Lower leg skin (tissue), 4 donors: ENCODE data around the gene SLC13A5. TPM values are rescaled to one million over a fixed set of nuclear protein-coding genes. Genes with fewer than 3 reads are reported as not detected.

Source experiments
- DNase-seq, 2 donors: peaks; one replicate each; pipeline ENCODE4 v3.0.0-alpha.2; 2019; ENCODE audit warnings: low spot score in 2 of 2
- H3K4me3 ChIP-seq: fragments of 200-600 bp; sonication (generic); 2 replicates; pipeline ENCODE4 v1.5.1; 2017; ENCODE audit warnings: mild to moderate bottlenecking, low read depth; ENCODE audit not compliant: poor library complexity, severe bottlenecking
- POLR2A ChIP-seq, 2 donors: fragments of 450-650 bp; IDR thresholded peaks; one replicate each; pipeline ENCODE4 v1.6.1; 2016 to 2017; ENCODE audit warnings: antibody characterized with exemption in 2 of 2, mild to moderate bottlenecking in 1 of 2, moderate library complexity in 1 of 2
- WGBS, 2 donors: methylation state at CpG; one replicate each; pipeline ENCODE4 v1.1.5; 2018; 5-methylcytosine and 5-hydroxymethylcytosine counted together
- intact Hi-C: fragments of 100-400 bp; cut with DNase I; formaldehyde crosslinking; loops from one replicate; pipeline ENCODE4 v1.15.0; 2023; ENCODE audit warnings: low total_unique reads
- microRNA-seq, 2 donors: library from miRNA; unstranded; fragments of <30 nt; microRNA quantifications; one replicate each; pipeline ENCODE4, GENCODE V29; 2016; ENCODE audit warnings: borderline replicate concordance in 2 of 2, borderline number of aligned reads in 1 of 2
- total RNA-seq, 4 donors: library from RNA; depleted of rRNA; stranded (reverse); fragments of >200 nt; gene quantifications; one replicate each; pipeline ENCODE4 v1.1.0, GENCODE V29; 2016
- TF ChIP-seq, protein P1 (sequence below), 3 donors: fragments of 450-650 bp; IDR thresholded peaks; one replicate each; pipeline ENCODE4 v1.5.1; 2016; ENCODE audit warnings: antibody characterized with exemption in 3 of 3, mild to moderate bottlenecking in 3 of 3, moderate library complexity in 2 of 3

The SLC13A5 gene
- total RNA-seq, 4 donors from 2014 or later = not detected

- WGBS, 2 donors = 66 to 74% methylated on average over 24 of the region's 24 CpGs
- TF ChIP-seq, protein P1, sequence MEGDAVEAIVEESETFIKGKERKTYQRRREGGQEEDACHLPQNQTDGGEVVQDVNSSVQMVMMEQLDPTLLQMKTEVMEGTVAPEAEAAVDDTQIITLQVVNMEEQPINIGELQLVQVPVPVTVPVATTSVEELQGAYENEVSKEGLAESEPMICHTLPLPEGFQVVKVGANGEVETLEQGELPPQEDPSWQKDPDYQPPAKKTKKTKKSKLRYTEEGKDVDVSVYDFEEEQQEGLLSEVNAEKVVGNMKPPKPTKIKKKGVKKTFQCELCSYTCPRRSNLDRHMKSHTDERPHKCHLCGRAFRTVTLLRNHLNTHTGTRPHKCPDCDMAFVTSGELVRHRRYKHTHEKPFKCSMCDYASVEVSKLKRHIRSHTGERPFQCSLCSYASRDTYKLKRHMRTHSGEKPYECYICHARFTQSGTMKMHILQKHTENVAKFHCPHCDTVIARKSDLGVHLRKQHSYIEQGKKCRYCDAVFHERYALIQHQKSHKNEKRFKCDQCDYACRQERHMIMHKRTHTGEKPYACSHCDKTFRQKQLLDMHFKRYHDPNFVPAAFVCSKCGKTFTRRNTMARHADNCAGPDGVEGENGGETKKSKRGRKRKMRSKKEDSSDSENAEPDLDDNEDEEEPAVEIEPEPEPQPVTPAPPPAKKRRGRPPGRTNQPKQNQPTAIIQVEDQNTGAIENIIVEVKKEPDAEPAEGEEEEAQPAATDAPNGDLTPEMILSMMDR (IDR thresholded peaks at IDR 0.05) = no peak
- TF ChIP-seq POLR2A (IDR thresholded peaks at IDR 0.05) = no peak
- no peak for DNase-seq
- intact Hi-C loops = no loop called here
- no peak overlapping the region for H3K4me3 ChIP-seq
Measured at GRCh38 chr17:6638046-6638908, 74.9 kb downstream of the SLC13A5 start.

DNA sequence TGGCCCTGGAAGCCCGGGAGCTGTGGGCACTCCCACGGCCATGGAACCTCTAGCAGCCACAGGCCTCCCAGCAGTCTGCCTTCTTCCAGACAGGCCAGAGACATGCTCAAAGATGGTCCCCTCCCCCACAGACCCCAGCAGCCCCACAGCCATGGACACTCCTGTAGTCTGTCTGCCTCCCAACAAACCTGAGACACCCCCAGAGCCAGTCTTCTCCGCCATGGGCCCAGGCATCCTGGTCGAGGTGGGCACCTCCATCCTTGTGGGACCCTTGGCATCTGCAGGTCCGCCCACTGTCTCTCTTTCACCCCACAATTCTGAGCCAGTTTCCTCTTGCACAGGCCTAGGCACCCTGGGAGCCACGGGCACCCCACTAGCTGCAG is 75.7 kb downstream of the SLC13A5 start:
- no peak for DNase-seq
- 86 to 95% methylated on average over 6 of the region's 6 CpGs for WGBS, 2 donors
- H3K4me3 ChIP-seq = no peak overlapping the region
- TF ChIP-seq, protein P1 (IDR thresholded peaks at IDR 0.05) = no peak
- no peak for TF ChIP-seq POLR2A (IDR thresholded peaks at IDR 0.05)
- intact Hi-C loops = no loop called here

DNA sequence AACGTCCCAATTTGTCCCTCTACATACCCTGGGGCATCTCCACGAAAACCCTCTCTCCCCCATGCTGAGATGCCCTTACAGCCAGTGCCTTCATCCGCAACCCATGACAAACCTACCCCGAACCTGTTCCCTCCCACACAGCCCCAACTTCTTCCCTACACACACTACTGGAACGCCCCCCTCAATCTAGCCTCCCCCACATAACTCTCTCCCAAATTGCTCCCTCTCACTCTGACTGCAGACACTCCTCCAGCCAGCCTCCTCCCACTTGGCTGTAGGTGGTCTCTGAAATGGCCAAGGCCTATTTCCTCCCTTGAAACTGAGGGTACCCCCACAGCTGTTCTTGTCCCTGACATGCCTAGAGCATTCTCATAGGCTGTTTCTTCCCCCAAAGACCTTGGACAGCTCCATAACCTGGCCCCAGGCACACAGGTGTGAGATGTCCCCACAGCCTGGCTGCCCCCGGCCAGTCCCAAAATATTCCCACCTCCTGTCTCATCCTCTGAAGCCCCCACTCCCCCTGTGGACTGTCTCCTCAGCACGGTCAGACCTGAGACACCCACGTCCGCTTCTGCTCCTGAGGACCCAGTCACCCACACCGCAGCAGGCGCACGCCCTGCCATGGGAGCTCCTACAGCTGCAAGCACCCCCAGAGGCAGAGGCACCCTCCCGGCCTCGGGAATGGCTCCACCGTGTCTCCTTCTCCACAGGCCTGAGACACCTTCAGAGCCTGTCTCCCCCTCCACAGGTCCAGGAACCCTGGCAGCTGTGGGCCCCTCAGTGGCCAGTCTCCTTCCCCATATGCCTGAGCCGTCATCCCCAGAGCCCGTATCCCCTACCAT is 76.3 kb downstream of the SLC13A5 start:
- 90 to 92% methylated on average over 17 of the region's 17 CpGs for WGBS, 2 donors
- intact Hi-C loops = no loop called here
- DNase-seq = no peak
- no peak overlapping the region for H3K4me3 ChIP-seq
- TF ChIP-seq, protein P1 (IDR thresholded peaks at IDR 0.05) = no peak
- TF ChIP-seq POLR2A (IDR thresholded peaks at IDR 0.05) = no peak

GRCh38 chr17:6636105-6636504 is 77.1 kb downstream of the SLC13A5 start:
- H3K4me3 ChIP-seq = no peak overlapping the region
- TF ChIP-seq, protein P1 (IDR thresholded peaks at IDR 0.05) = no peak
- TF ChIP-seq POLR2A (IDR thresholded peaks at IDR 0.05) = no peak
- DNase-seq = no peak
- intact Hi-C loops = no loop called here
- 63 to 67% methylated on average over 2 of the region's 2 CpGs for WGBS, 2 donors

Small RNA genes lying within 50 kb of the gene (microRNA-seq; reads per million reads assigned to microRNA genes)
- gene MIR4520-1 (0 reads per million in 2 donors), gene MIR4520-2 (0 reads per million in 2 donors)

Other genes starting within 250 kb of the SLC13A5 start
- gene PITPNM3, start 156.8 kb downstream of the SLC13A5 start, total RNA-seq = 10 to 100 TPM; 11.9 to 19.5 (median 16.3) TPM
- gene KIAA0753, start 72.7 kb downstream of the SLC13A5 start, total RNA-seq = 10 to 100 TPM in 3 of 4 donors, 1 to 10 TPM in 1; 8.1 to 19.6 (median 13.8) TPM
- gene TXNDC17, start 72.3 kb downstream of the SLC13A5 start, total RNA-seq = 100 to 1,000 TPM in 2 of 4 donors, 10 to 100 TPM in 2; 56.9 to 149 (median 98.0) TPM
- gene MED31, start 61.8 kb downstream of the SLC13A5 start, total RNA-seq = 10 to 100 TPM in 2 of 4 donors, 1 to 10 TPM in 2; 2.4 to 16.5 (median 9.8) TPM
- gene C17orf100, start 61.6 kb downstream of the SLC13A5 start, total RNA-seq = 1 to 10 TPM in 2 of 4 donors, under 1 TPM in 2; 0.81 to 3.3 (median 1.6) TPM
- gene XAF1, start 42.7 kb upstream of the SLC13A5 start, total RNA-seq = 10 to 100 TPM in 1 of 4 donors, 1 to 10 TPM in 3; 5.3 to 10.2 (median 6.6) TPM
- under 1 TPM; 0.42 to 0.97 (median 0.71) TPM for gene FBXO39, start 62.8 kb upstream of the SLC13A5 start, total RNA-seq
- gene TEKT1, start 118.4 kb upstream of the SLC13A5 start, total RNA-seq = not detected